ENCODE measurements around the gene CEACAM1.
"Not testable (repeated sequence)": the region's sequence is repeated elsewhere in the genome, so short reads cannot be mapped to it uniquely, and the experiment has no call there.

CEACAM1 gene

GRCh38 chr19:42477933-42478332, 50.3 kb downstream of the CEACAM1 start:
- DNase-seq (ENCODE audit: low read depth in 1 of 2, low spot score in 1 of 2): no peak

DNA sequence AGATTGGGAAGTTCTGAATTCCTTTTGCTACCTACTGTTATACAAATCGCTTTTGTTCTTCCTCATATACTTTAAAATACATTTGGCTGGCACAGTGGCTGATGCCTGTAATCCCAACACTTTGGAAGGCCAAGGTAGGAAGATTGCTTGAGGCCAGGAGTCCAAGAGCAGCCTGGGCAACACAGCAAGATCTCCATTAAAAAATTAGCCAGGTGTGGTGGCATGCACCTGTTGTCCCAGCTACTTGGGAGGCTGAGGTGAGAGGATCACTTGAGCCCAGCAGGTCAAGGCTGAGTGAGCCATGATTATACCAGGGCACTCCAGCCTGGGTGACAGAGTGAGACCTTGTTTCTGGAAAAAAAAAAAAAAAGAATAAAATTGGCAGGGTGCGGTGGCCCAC, 51.2 kb downstream of the CEACAM1 start:
- DNase-seq (ENCODE audit: low read depth in 1 of 2, low spot score in 1 of 2): no peak

- no peak for DNase-seq (ENCODE audit: low read depth in 1 of 2, low spot score in 1 of 2)
Observed at GRCh38 chr19:42475366-42475765, 52.9 kb downstream of the CEACAM1 start.

- no peak for DNase-seq (ENCODE audit: low read depth in 1 of 2, low spot score in 1 of 2)
Observed at GRCh38 chr19:42474743-42475142, 53.5 kb downstream of the CEACAM1 start.

DNA sequence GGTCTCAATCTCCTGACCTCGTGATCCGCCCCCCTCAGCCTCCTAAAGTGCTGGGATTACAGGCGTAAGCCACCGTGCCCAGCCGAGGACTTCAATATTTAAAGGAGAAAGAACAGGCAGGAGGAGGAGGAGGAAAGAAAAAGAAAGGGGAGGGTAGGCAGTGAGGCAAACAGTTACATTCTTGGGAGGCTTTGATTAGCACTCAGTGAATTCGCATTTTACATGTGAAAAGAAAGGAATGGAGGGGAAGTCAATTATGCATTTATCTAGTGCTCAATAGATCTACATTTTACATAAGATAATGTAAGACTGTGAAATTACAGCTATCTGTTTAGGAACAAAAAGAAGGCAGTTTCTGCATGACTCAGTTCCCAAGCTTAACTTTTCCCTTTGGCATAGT, 54.6 kb downstream of the CEACAM1 start:
- no peak for DNase-seq (ENCODE audit: low read depth in 1 of 2, low spot score in 1 of 2)

- no peak for DNase-seq (ENCODE audit: low read depth in 1 of 2, low spot score in 1 of 2)
Observed at GRCh38 chr19:42472402-42473147, 55.7 kb downstream of the CEACAM1 start.

DNA sequence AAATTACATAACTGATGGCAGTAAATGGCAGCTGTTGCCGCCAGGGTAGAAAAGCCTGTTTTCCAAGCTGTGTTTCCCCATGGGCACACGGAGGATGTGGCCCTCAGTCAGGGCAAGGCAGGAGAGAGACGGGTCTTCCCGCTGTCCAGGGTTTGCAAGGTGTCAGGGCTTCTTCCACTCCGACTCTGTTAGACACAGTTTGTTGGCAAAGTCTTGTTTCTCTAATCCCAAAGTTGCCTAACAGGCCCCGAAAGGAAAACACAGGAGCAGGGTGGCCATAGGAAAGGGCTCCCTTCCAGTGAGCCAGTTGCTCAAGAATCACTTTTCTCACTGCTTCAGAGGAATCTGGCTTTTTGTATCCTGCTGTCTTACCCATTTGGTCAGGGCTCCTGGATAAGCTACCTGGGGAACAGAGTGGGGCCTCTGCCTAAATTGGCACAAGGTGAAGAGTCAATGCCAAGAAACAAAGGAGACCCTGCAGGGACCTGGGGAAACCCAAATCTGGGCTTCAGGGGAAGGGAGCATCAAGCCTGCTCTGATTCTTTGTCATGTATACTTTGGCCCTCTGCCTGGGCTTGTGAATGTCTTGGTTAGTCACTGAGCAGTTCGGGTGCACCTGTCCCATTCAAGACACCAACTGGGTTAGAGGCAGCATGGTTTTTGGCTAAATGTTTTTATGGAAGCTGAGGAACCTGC, 56.6 kb downstream of the CEACAM1 start:
- DNase-seq (ENCODE audit: low read depth in 1 of 2, low spot score in 1 of 2): no peak

GRCh38 chr19:42469311-42470235, 58.7 kb downstream of the CEACAM1 start:
- DNase-seq (ENCODE audit: low read depth in 1 of 2, low spot score in 1 of 2): no peak

- DNase-seq (ENCODE audit: low read depth in 1 of 2, low spot score in 1 of 2): no peak
Observed at GRCh38 chr19:42468273-42468796, 59.9 kb downstream of the CEACAM1 start.

- no peak for DNase-seq (ENCODE audit: low read depth in 1 of 2, low spot score in 1 of 2)
Observed at GRCh38 chr19:42467183-42467760, 61.0 kb downstream of the CEACAM1 start.

DNA sequence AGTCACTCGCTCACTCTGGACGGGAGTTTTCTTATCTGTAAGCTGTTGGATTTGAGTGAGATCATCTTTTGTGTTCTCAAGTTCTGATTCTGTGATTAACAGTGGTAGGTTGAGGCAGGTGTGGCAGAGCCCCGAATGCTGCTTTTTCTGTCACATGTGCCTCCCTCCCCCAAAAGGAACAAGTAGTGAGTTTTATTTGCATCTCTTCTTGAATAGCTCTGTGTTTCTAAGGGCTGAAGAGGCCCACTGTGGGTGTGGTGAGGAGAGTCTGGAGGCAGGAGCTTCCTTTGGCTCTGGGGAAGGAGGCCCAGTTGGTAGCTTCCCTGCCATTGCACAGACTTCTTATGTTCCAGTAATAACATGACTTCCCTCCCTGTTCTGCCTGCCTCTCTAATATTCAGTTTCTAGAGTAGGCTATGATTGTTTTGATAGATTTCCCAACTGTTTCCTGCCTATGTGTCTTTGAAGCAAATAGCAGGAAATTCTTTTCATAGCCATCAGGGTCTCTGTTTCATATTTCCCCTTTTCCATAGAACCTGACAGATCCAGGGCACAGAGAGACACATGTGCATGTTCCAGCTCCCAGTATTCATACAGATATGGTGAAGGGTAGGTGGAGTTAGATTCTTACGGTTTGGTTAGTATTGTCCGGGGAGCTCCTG, 61.6 kb downstream of the CEACAM1 start:
- no peak for DNase-seq (ENCODE audit: low read depth in 1 of 2, low spot score in 1 of 2)

DNA sequence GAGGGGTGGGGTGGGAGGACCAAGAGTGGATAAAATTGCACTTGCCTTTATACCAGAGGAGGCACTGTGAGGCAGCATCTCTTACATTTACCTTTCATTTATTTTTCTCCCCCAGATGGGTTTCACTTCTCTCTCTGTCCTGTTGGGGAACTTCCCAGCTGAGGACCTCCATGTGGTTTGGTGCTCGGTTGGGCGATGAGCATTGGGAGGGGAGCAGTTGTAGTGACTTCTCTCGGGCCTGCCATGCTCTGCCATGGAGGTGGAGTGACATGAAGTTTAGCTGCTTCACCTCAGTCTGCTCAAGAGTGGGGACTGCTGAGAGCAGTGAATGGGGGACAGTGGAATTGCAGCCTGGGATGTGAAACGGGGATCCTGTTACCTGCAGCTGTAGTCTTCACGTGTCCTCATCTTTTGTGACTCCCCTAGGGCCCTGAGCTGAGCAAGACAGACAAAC, 62.4 kb downstream of the CEACAM1 start:
- no peak for DNase-seq (ENCODE audit: low read depth in 1 of 2, low spot score in 1 of 2)

- DNase-seq (ENCODE audit: low read depth in 1 of 2, low spot score in 1 of 2): no peak
Observed at GRCh38 chr19:42461700-42462324, 66.5 kb downstream of the CEACAM1 start.

- DNase-seq (ENCODE audit: low read depth in 1 of 2, low spot score in 1 of 2): not testable (repeated sequence)
Observed at GRCh38 chr19:42461231-42461630, 67.0 kb downstream of the CEACAM1 start.

- no peak for DNase-seq (ENCODE audit: low read depth in 1 of 2, low spot score in 1 of 2)
Observed at GRCh38 chr19:42459926-42460325, 68.4 kb downstream of the CEACAM1 start.
